ENCODE data around the gene DYNC1LI2.

GRCh38 chr16:66735891-66736290 is 15.5 kb downstream of the DYNC1LI2 start:
- TF ChIP-seq EZH2phosphoT487 (IDR thresholded peaks at IDR 0.05; ENCODE audit: insufficient read depth, low read depth) = no peak
- no peak for TF ChIP-seq EZH2 (IDR thresholded peaks at IDR 0.05; ENCODE audit: insufficient read depth, poor library complexity, severe bottlenecking)

All from GM23248 (cell line).